ENCODE measurements around the gene HAS3. TPM values are rescaled to one million over a fixed set of nuclear protein-coding genes. Genes with fewer than 3 reads are reported as not detected.

Gene HAS3
- polyA plus RNA-seq, 1 donor (not counting 4 experiments of a cell fraction or from before 2014, with no cell fraction given), result 132 TPM

- Histone ChIP-seq H4K20me1 (ENCODE audit: control insufficient read depth, extremely low read depth, insufficient read depth, low read length) (no peaks in the 10 kb centered on the region), H3K9me3 (ENCODE audit: control insufficient read depth, low read depth, low read length) (no peaks in the 10 kb centered on the region), H3K79me2 (ENCODE audit: control insufficient read depth, insufficient read depth, low read length) (peaks cover 2% of the 10 kb centered on the region), H3K27ac (ENCODE audit: control insufficient read depth, insufficient read depth, low read length) (no peak overlapping the region), H3K4me2 (ENCODE audit: control insufficient read depth, extremely low read depth, insufficient read depth, low read depth, low read length) (no peak overlapping the region), H3K4me1 (ENCODE audit: control insufficient read depth, extremely low read depth, insufficient read depth, low read length) (no peaks in the 10 kb centered on the region), H3K9ac (ENCODE audit: control insufficient read depth, extremely low read depth, insufficient read depth, low read length) (no peak overlapping the region), H3K36me3 (ENCODE audit: control insufficient read depth in 2 of 2, extremely low read depth in 1 of 2, insufficient read depth in 2 of 2, low read length in 2 of 2) (peaks cover 32 to 54% of the 10 kb centered on the region in 2 experiments), H3K27me3 (ENCODE audit: control insufficient read depth, extremely low read depth, insufficient read depth, low read length) (no peaks in the 10 kb centered on the region), H2AFZ (ENCODE audit: control insufficient read depth, low read length) (no peak overlapping the region), H3K9me1 (ENCODE audit: control insufficient read depth, extremely low read depth, insufficient read depth, low read length) (no peaks in the 10 kb centered on the region), H3K4me3 (ENCODE audit: control insufficient read depth in 2 of 3, extremely low read depth in 1 of 3, insufficient read depth in 2 of 3, low read depth in 1 of 3, low read length in 3 of 3) (no peak overlapping the region)
- no peak for DNase-seq (ENCODE audit: low read depth, low spot score)
- TF ChIP-seq CTCF (optimal IDR thresholded peaks at IDR 0.05 in 1 of 3, IDR thresholded peaks at IDR 0.05 in 1 of 3, conservative IDR thresholded peaks at IDR 0.05 in 1 of 3; ENCODE audit: extremely low read depth in 1 of 3, insufficient read depth in 2 of 3, low read length in 3 of 3) (no peak), EZH2 (IDR thresholded peaks at IDR 0.05; ENCODE audit: low read length) (no peak)
- dilution Hi-C loops (cut with MboI; ENCODE audit: extremely low pct_ligation_motif_present, low sequenced_read_pairs), result no loop called here
- FAIRE-seq, result no peak
These were observed 51.7 kb downstream of the HAS3 start for GRCh38 chr16:69157196-69157595.

GRCh38 chr16:69160192-69160591, 54.7 kb downstream of the HAS3 start:
- FAIRE-seq, result no peak
- dilution Hi-C loops (cut with MboI; ENCODE audit: extremely low pct_ligation_motif_present, low sequenced_read_pairs), result no loop called here
- Histone ChIP-seq H3K36me3 (ENCODE audit: control insufficient read depth in 2 of 2, extremely low read depth in 1 of 2, insufficient read depth in 2 of 2, low read length in 2 of 2) (peaks cover 32 to 40% of the 10 kb centered on the region in 2 experiments), H3K9me1 (ENCODE audit: control insufficient read depth, extremely low read depth, insufficient read depth, low read length) (no peaks in the 10 kb centered on the region), H3K27me3 (ENCODE audit: control insufficient read depth, extremely low read depth, insufficient read depth, low read length) (no peaks in the 10 kb centered on the region), H3K79me2 (ENCODE audit: control insufficient read depth, insufficient read depth, low read length) (peaks cover 2% of the 10 kb centered on the region), H2AFZ (ENCODE audit: control insufficient read depth, low read length) (no peak overlapping the region), H3K4me1 (ENCODE audit: control insufficient read depth, extremely low read depth, insufficient read depth, low read length) (no peaks in the 10 kb centered on the region), H4K20me1 (ENCODE audit: control insufficient read depth, extremely low read depth, insufficient read depth, low read length) (no peaks in the 10 kb centered on the region), H3K27ac (ENCODE audit: control insufficient read depth, insufficient read depth, low read length) (no peak overlapping the region), H3K4me3 (ENCODE audit: control insufficient read depth in 2 of 3, extremely low read depth in 1 of 3, insufficient read depth in 2 of 3, low read depth in 1 of 3, low read length in 3 of 3) (no peak overlapping the region), H3K9me3 (ENCODE audit: control insufficient read depth, low read depth, low read length) (no peaks in the 10 kb centered on the region), H3K9ac (ENCODE audit: control insufficient read depth, extremely low read depth, insufficient read depth, low read length) (no peak overlapping the region), H3K4me2 (ENCODE audit: control insufficient read depth, extremely low read depth, insufficient read depth, low read depth, low read length) (no peak overlapping the region)
- TF ChIP-seq EZH2 (IDR thresholded peaks at IDR 0.05; ENCODE audit: low read length) (no peak), CTCF (optimal IDR thresholded peaks at IDR 0.05 in 1 of 3, IDR thresholded peaks at IDR 0.05 in 1 of 3, conservative IDR thresholded peaks at IDR 0.05 in 1 of 3; ENCODE audit: extremely low read depth in 1 of 3, insufficient read depth in 2 of 3, low read length in 3 of 3) (no peak)
- DNase-seq (ENCODE audit: low read depth, low spot score), result no peak
